IMR-90 (cell line): Measurements from ENCODE around the gene ACAD11.

Source experiments
- BHLHE40 ChIP-seq: fragments of 150-350 bp; IDR thresholded peaks from 2 replicates; pipeline ENCODE4 v1.6.1; 2016; ENCODE audit warnings: mild to moderate bottlenecking, low read depth, low read length
- CEBPB ChIP-seq: IDR thresholded peaks from 2 replicates; pipeline ENCODE4 v1.6.1; 2012; ENCODE audit warnings: low read depth, low read length, improper control_type of control experiment
- CTCF ChIP-seq: conservative IDR thresholded peaks from 2 replicates; pipeline ENCODE4 v1.5.1; 2012; ENCODE audit warnings: mild to moderate bottlenecking, low read depth, low read length, improper control_type of control experiment
- ELK1 ChIP-seq: fragments of 150-350 bp; IDR thresholded peaks from 2 replicates; pipeline ENCODE4 v1.6.1; 2016; ENCODE audit warnings: low read depth, mild to moderate bottlenecking, low read length, moderate library complexity, borderline replicate concordance
- FOS ChIP-seq: fragments of 150-350 bp; IDR thresholded peaks from 2 replicates; pipeline ENCODE4 v1.6.1; 2016; ENCODE audit warnings: low read depth, low read length
- MAZ ChIP-seq: IDR thresholded peaks from 2 replicates; pipeline ENCODE4 v1.6.1; 2012; ENCODE audit warnings: low read depth, mild to moderate bottlenecking, low read length, improper control_type of control experiment, moderate library complexity, borderline replicate concordance
- MXI1 ChIP-seq: IDR thresholded peaks from 2 replicates; pipeline ENCODE4 v1.6.1; 2012; ENCODE audit warnings: low read depth, mild to moderate bottlenecking, low read length, moderate library complexity, borderline replicate concordance
- POLR2A ChIP-seq: IDR thresholded peaks from 2 replicates; pipeline ENCODE4 v1.6.1; 2012; ENCODE audit warnings: mild to moderate bottlenecking, low read depth, low read length
- RAD21 ChIP-seq: IDR thresholded peaks from 2 replicates; pipeline ENCODE4 v1.6.1; 2012; ENCODE audit warnings: low read length, improper control_type of control experiment
- RCOR1 ChIP-seq: IDR thresholded peaks from 2 replicates; pipeline ENCODE4 v1.6.1; 2012; ENCODE audit warnings: mild to moderate bottlenecking, low read length, improper control_type of control experiment; ENCODE audit not compliant: insufficient replicate concordance
- RFX5 ChIP-seq: IDR thresholded peaks from 2 replicates; pipeline ENCODE4 v1.8.0; 2012; ENCODE audit warnings: low read depth, mild to moderate bottlenecking, low read length, moderate library complexity
- SMC3 ChIP-seq: fragments of 150-350 bp; IDR thresholded peaks from 2 replicates; pipeline ENCODE4 v1.6.1; 2016; ENCODE audit warnings: low read depth, mild to moderate bottlenecking, antibody characterized with exemption, low read length, moderate library complexity
- USF2 ChIP-seq: fragments of 150-350 bp; IDR thresholded peaks from 2 replicates; pipeline ENCODE4 v1.6.1; 2017; ENCODE audit warnings: mild to moderate bottlenecking, antibody characterized with exemption, low read length, low read depth

- no peak for TF ChIP-seq RFX5
- TF ChIP-seq CTCF: no peak
- no peak for TF ChIP-seq ELK1
- no peak for TF ChIP-seq SMC3
- TF ChIP-seq CEBPB: peak; percentile 42; the same call in 1 of the 2 replicates
- no peak for TF ChIP-seq POLR2A
- no peak for TF ChIP-seq MAZ
- TF ChIP-seq MXI1: no peak
- TF ChIP-seq RAD21: no peak
- TF ChIP-seq BHLHE40: no peak
- no peak for TF ChIP-seq RCOR1
- no peak for TF ChIP-seq USF2
- TF ChIP-seq FOS: no peak
Observed at GRCh38 chr3:132595014-132595413, 64.6 kb downstream of the ACAD11 start.
